ENCODE data around the gene SCN1B.

The SCN1B gene

GRCh38 chr19:35059006-35059798 is 28.9 kb downstream of the SCN1B start:
- DNase-seq: no peak

- no peak for DNase-seq
Observed at GRCh38 chr19:35059799-35060091, 29.5 kb downstream of the SCN1B start.

- no peak for DNase-seq
Observed at GRCh38 chr19:35060160-35060855, 30.0 kb downstream of the SCN1B start.

- DNase-seq: no peak
Observed at GRCh38 chr19:35061583-35062373, 31.5 kb downstream of the SCN1B start.

GRCh38 chr19:35062942-35063341 is 32.7 kb downstream of the SCN1B start:
- no peak for DNase-seq

- no peak for DNase-seq
Observed at GRCh38 chr19:35063940-35064818, 33.9 kb downstream of the SCN1B start.

- DNase-seq: no peak
Observed at GRCh38 chr19:35065574-35065973, 35.3 kb downstream of the SCN1B start.

- DNase-seq: no peak
Observed at GRCh38 chr19:35066121-35066520, 35.9 kb downstream of the SCN1B start.

- peak; percentile 91 for DNase-seq
Observed at GRCh38 chr19:35066691-35067563, 36.7 kb downstream of the SCN1B start.

GRCh38 chr19:35068941-35069634 is 38.8 kb downstream of the SCN1B start:
- DNase-seq: no peak

GRCh38 chr19:35069696-35070095 is 39.4 kb downstream of the SCN1B start:
- no peak for DNase-seq

GRCh38 chr19:35070471-35070870 is 40.2 kb downstream of the SCN1B start:
- no peak for DNase-seq

- no peak for DNase-seq
Observed at GRCh38 chr19:35073516-35073915, 43.2 kb downstream of the SCN1B start.

- no peak for DNase-seq
Observed at GRCh38 chr19:35073941-35074340, 43.7 kb downstream of the SCN1B start.

- no peak for DNase-seq
Observed at GRCh38 chr19:35074426-35075201, 44.3 kb downstream of the SCN1B start.

GRCh38 chr19:35075202-35076025 is 45.1 kb downstream of the SCN1B start:
- no peak for DNase-seq

- DNase-seq: no peak
Observed at GRCh38 chr19:35076026-35076370, 45.7 kb downstream of the SCN1B start.

- no peak for DNase-seq
Observed at GRCh38 chr19:35076657-35077056, 46.4 kb downstream of the SCN1B start.

Data from midbrain (tissue), 1 donor.